ENCODE results near the gene CFAP97D2.

CFAP97D2 gene

GRCh38 chr13:114234266-114234644 is 55.2 kb downstream of the CFAP97D2 start:
- Histone ChIP-seq H3K4me1 (peaks cover 0 to 20% (median 7%) of the 10 kb centered on the region in 4 donors), H3K36me3 (peaks cover 22 to 28% (median 23%) of the 10 kb centered on the region in 3 donors), H3K9me3 (no peaks in the 10 kb centered on the region), H3K4me3 (peak overlapping the region; percentile 72 to 94), H3K27me3 (peaks cover 0 to under 1% of the 10 kb centered on the region in 2 donors), H3K27ac (peak overlapping the region; percentile 76 to 88)
- DNase-seq = no peak
- intact Hi-C loops (cut with DNase I; ENCODE audit: low total_unique reads) = loop anchor here (2.0 kb wide), 1 partner anchor 47 kb away; the partner anchor contains the start of gene UPF3A
- no peak for TF ChIP-seq CTCF (IDR thresholded peaks at IDR 0.05)

GRCh38 chr13:114234645-114235421 is 55.8 kb downstream of the CFAP97D2 start, which contains the start of gene CDC16:
CDC16 (plus strand) TSS chr13:114234897; CDS start chr13:114235085, 188 bp downstream.
- intact Hi-C loops (cut with DNase I; ENCODE audit: low total_unique reads) = loop anchor here (2.0 kb wide), 1 partner anchor 46 kb away; the partner anchor contains the start of gene UPF3A
- TF ChIP-seq CTCF (IDR thresholded peaks at IDR 0.05) = peak in 1 of 2 experiments; percentile 19

GRCh38 chr13:114235697-114236096 is 56.6 kb downstream of the CFAP97D2 start:
- TF ChIP-seq CTCF (IDR thresholded peaks at IDR 0.05) = no peak
- H3K4me3 ChIP-seq = peak overlapping the region; percentile 72 to 94
- no peaks in the 10 kb centered on the region for H3K27me3 ChIP-seq
- H3K9me3 ChIP-seq = no peaks in the 10 kb centered on the region
- H3K4me1 ChIP-seq = peaks cover 0 to 20% (median 7%) of the 10 kb centered on the region in 4 donors
- peaks cover 37 to 42% (median 37%) of the 10 kb centered on the region in 3 donors for H3K36me3 ChIP-seq
- intact Hi-C loops (cut with DNase I; ENCODE audit: low total_unique reads) = loop anchor here (2.0 kb wide), 1 partner anchor 45 kb away; the partner anchor contains the start of gene UPF3A
- no peak for DNase-seq
- peak overlapping the region; percentile 76 to 88 for H3K27ac ChIP-seq

More at GRCh38 chr13:114234645-114235421, 55.8 kb downstream of the CFAP97D2 start, which contains the start of gene CDC16:
- no peaks in the 10 kb centered on the region for H3K27me3 ChIP-seq
- H3K27ac ChIP-seq = peak within 1 kb of the TSS; percentile 76 to 88
- H3K4me1 ChIP-seq = peaks cover 0 to 20% (median 7%) of the 10 kb centered on the region in 4 donors
- H3K4me3 ChIP-seq = peak within 1 kb of the TSS; percentile 72 to 94
- peak; percentile 93 to 96 for DNase-seq
- H3K36me3 ChIP-seq = peaks cover 28 to 34% (median 29%) of the 10 kb centered on the region in 3 donors
- H3K9me3 ChIP-seq = no peaks in the 10 kb centered on the region

GRCh38 chr13:114236227-114236626 is 57.2 kb downstream of the CFAP97D2 start:
- H3K4me3 ChIP-seq = peak overlapping the region; percentile 72 to 94

More at GRCh38 chr13:114236227-114236626, 57.2 kb downstream of the CFAP97D2 start:
- TF ChIP-seq CTCF (IDR thresholded peaks at IDR 0.05) = no peak
- Histone ChIP-seq H3K9me3 (no peaks in the 10 kb centered on the region), H3K36me3 (peaks cover 42 to 48% (median 42%) of the 10 kb centered on the region in 3 donors), H3K27me3 (no peaks in the 10 kb centered on the region), H3K4me1 (peaks cover 0 to 20% (median 7%) of the 10 kb centered on the region in 4 donors), H3K27ac (peak overlapping the region; percentile 76 to 88)
- intact Hi-C loops (cut with DNase I; ENCODE audit: low total_unique reads) = no loop called here
- no peak for DNase-seq

All from tibial artery (tissue), 4 donors.